ENCODE results near the gene ZCWPW1.

DNA sequence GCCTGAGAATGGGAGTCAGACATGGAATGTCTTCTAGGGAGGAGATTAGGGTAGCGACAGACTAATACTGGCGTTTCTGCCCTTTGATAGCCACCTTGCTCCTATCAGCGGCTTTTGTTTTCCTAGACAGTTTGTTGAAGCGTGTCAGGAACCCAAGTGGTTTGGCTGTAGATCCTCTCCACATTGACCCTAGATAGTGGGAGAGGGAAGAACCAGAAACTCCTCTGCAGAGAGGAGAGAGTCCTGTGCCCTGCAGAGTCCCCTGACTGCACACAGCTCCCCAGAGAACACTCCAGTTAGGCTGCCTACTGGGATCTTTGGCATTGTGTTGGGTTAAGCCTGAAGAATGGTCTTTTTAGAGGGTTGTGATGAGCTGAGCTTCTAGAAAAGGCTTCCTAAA lies 3.5 kb upstream of the ZCWPW1 start:
- TF ChIP-seq, protein P1, sequence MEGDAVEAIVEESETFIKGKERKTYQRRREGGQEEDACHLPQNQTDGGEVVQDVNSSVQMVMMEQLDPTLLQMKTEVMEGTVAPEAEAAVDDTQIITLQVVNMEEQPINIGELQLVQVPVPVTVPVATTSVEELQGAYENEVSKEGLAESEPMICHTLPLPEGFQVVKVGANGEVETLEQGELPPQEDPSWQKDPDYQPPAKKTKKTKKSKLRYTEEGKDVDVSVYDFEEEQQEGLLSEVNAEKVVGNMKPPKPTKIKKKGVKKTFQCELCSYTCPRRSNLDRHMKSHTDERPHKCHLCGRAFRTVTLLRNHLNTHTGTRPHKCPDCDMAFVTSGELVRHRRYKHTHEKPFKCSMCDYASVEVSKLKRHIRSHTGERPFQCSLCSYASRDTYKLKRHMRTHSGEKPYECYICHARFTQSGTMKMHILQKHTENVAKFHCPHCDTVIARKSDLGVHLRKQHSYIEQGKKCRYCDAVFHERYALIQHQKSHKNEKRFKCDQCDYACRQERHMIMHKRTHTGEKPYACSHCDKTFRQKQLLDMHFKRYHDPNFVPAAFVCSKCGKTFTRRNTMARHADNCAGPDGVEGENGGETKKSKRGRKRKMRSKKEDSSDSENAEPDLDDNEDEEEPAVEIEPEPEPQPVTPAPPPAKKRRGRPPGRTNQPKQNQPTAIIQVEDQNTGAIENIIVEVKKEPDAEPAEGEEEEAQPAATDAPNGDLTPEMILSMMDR (IDR thresholded peaks at IDR 0.05; ENCODE audit: low read depth, low read length) = no peak
- TF ChIP-seq EZH2phosphoT487 (IDR thresholded peaks at IDR 0.05; ENCODE audit: low read depth) = no peak
